ENCODE results near the gene TDO2. TPM values are rescaled to one million over a fixed set of nuclear protein-coding genes. Genes with fewer than 3 reads are reported as not detected.

The TDO2 gene
- total RNA-seq, 1 donor from 2014 or later, result not detected

DNA sequence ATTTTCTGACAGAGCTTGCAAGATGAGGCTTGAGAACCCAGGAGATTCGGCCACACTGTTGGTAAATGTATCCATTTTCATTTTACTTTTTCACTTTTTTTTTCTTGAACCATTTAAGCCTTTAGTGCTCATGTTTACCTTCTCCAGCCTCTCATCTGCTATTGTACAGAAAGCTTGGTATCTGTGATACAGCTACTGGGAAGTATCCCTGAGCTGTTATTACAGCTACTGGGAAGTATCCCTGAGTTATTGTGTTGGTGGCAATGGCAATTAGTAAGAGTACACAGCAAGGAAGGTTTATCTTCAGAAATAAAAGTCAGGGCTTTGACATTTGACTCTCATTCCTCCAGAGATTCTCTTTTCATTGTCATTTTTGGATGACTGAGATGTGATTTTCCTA, 38.3 kb downstream of the TDO2 start:
- no peak overlapping the region for H3K27ac ChIP-seq
- H3K9me3 ChIP-seq, result no peaks in the 10 kb centered on the region
- intact Hi-C loops (cut with DNase I), result no loop called here
- H3K36me3 ChIP-seq, result peaks cover 0 to 17% of the 10 kb centered on the region in 2 donors
- H3K27me3 ChIP-seq, result no peaks in the 10 kb centered on the region
- H3K4me3 ChIP-seq, result no peak overlapping the region
- no peak for DNase-seq (ENCODE audit: extremely low spot score in 2 of 2)
- no peaks in the 10 kb centered on the region for H3K4me1 ChIP-seq
- TF ChIP-seq POLR2AphosphoS5 (IDR thresholded peaks at IDR 0.05; ENCODE audit: insufficient read depth in 1 of 2, low read depth in 1 of 2), result no peak
- TF ChIP-seq, protein P1, sequence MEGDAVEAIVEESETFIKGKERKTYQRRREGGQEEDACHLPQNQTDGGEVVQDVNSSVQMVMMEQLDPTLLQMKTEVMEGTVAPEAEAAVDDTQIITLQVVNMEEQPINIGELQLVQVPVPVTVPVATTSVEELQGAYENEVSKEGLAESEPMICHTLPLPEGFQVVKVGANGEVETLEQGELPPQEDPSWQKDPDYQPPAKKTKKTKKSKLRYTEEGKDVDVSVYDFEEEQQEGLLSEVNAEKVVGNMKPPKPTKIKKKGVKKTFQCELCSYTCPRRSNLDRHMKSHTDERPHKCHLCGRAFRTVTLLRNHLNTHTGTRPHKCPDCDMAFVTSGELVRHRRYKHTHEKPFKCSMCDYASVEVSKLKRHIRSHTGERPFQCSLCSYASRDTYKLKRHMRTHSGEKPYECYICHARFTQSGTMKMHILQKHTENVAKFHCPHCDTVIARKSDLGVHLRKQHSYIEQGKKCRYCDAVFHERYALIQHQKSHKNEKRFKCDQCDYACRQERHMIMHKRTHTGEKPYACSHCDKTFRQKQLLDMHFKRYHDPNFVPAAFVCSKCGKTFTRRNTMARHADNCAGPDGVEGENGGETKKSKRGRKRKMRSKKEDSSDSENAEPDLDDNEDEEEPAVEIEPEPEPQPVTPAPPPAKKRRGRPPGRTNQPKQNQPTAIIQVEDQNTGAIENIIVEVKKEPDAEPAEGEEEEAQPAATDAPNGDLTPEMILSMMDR (IDR thresholded peaks at IDR 0.05), result no peak
- no peak for TF ChIP-seq POLR2A (IDR thresholded peaks at IDR 0.05)

DNA sequence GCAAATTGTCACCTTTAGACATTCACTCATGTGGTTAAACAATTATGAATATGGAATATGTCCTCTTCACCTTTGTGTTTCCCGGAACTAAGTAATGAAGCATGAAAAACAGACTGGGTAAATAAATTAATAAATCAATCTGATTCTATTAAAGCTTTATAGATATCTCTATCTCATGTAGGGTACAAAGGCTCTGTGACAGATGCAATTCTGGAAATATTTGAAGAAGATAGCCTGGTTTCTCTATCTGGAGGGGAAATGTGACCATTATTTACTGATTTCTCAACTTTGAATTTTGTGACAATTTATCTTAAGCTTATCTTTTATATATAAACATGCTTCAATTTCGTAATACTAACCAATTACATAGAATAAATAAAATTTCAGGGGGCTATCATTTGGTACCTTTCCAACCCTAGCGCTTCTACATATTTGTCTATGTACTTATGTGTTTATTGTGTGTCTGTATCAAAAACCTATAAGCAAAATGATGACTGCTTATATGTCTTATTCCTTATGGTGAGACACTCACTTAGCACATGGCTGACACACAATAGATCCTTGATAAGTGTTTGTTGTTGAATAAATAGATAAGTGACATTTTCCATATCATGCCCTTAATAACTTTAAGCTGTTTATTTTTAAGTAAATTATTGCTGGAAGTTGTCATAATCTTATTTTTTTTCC, 40.3 kb downstream of the TDO2 start:
- intact Hi-C loops (cut with DNase I), result no loop called here
- TF ChIP-seq POLR2AphosphoS5 (IDR thresholded peaks at IDR 0.05; ENCODE audit: insufficient read depth in 1 of 2, low read depth in 1 of 2) (no peak), POLR2A (IDR thresholded peaks at IDR 0.05) (no peak)
- TF ChIP-seq, protein P1 (IDR thresholded peaks at IDR 0.05), result no peak
- no peaks in the 10 kb centered on the region for H3K27me3 ChIP-seq
- H3K36me3 ChIP-seq, result peaks cover 0 to 11% of the 10 kb centered on the region in 2 donors
- no peak overlapping the region for H3K27ac ChIP-seq
- H3K9me3 ChIP-seq, result no peaks in the 10 kb centered on the region
- no peak overlapping the region for H3K4me3 ChIP-seq
- H3K4me1 ChIP-seq, result no peaks in the 10 kb centered on the region
- DNase-seq (ENCODE audit: extremely low spot score in 2 of 2), result no peak

DNA sequence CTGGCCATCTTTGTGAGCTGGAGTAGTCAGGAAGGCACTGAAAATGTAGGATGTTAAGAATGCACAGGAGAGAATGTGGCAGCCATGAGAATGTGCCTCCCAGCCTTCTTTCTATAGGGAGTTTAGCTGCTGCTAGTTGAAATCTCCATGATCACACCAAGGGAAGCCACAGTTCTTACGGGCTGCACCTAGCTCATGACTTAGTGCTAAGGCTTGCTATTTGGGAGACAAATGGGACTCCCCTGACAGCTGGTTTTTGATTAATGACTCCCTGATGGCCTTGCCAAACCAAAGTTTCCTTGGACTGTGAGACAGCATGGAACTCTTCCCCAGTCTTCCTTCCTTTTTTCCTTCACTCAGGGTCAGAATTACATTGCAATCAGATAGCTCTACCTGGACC, 41.0 kb downstream of the TDO2 start:
- no peak for DNase-seq (ENCODE audit: extremely low spot score in 2 of 2)
- no peak for TF ChIP-seq POLR2AphosphoS5 (IDR thresholded peaks at IDR 0.05; ENCODE audit: insufficient read depth in 1 of 2, low read depth in 1 of 2)
- TF ChIP-seq, protein P1 (IDR thresholded peaks at IDR 0.05), result no peak
- no peak for TF ChIP-seq POLR2A (IDR thresholded peaks at IDR 0.05)
- intact Hi-C loops (cut with DNase I), result no loop called here
- no peaks in the 10 kb centered on the region for H3K4me1 ChIP-seq
- no peak overlapping the region for H3K4me3 ChIP-seq
- H3K9me3 ChIP-seq, result no peaks in the 10 kb centered on the region
- H3K27ac ChIP-seq, result no peak overlapping the region
- H3K27me3 ChIP-seq, result no peaks in the 10 kb centered on the region
- peaks cover 0 to 11% of the 10 kb centered on the region in 2 donors for H3K36me3 ChIP-seq

DNA sequence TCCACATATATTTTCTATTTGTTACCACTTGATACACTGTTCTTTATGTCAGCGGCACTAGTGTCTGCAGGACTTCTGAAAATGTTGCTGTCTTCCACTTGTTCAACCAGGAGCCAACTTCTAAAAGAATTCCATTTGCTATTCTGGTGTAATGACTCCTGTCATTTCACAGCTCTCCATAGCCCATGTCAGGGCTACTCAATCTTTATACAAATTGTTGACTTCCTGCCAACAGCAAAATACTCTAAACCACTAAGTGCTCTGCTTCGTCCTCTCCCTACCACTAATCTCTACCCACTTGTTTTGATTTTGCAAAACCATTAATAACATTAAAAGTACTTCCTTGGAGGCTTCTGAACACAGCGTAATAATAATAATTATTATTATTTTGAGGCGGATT, 43.0 kb downstream of the TDO2 start:
- no peak overlapping the region for H3K27ac ChIP-seq
- H3K4me1 ChIP-seq, result no peaks in the 10 kb centered on the region
- intact Hi-C loops (cut with DNase I), result loop anchor here (5.0 kb wide), 1 partner anchor 114 kb away; no protein-coding TSS in a partner anchor
- H3K27me3 ChIP-seq, result no peaks in the 10 kb centered on the region
- no peak for TF ChIP-seq POLR2A (IDR thresholded peaks at IDR 0.05)
- H3K9me3 ChIP-seq, result no peaks in the 10 kb centered on the region
- no peak overlapping the region for H3K4me3 ChIP-seq
- DNase-seq (ENCODE audit: extremely low spot score in 2 of 2), result no peak
- peaks cover 0 to 6% of the 10 kb centered on the region in 2 donors for H3K36me3 ChIP-seq

DNA sequence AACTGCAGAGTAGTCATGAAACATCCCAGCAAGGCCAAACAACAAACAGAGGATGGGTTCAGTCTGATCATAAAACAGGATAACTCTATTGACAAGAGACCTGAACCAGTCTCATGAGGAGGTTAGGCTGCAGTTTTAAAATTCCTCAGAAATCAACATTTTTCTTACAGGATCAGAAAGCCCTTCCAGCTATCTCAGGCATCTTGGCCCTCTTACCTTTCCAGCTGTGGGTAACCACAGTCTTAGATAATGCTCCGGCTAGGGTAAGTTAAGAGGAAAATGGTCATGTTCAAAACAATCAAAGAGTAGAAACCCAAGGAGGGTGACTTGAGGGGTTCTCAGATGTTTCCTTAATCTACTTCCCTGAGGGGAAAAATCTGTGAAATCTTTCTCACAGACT, 45.0 kb downstream of the TDO2 start:
- Histone ChIP-seq H3K27me3 (no peaks in the 10 kb centered on the region), H3K4me3 (no peak overlapping the region), H3K36me3 (no peaks in the 10 kb centered on the region), H3K9me3 (no peaks in the 10 kb centered on the region), H3K27ac (no peak overlapping the region), H3K4me1 (peaks cover 8% of the 10 kb centered on the region)
- DNase-seq (ENCODE audit: extremely low spot score in 2 of 2), result no peak
- TF ChIP-seq, protein P1 (IDR thresholded peaks at IDR 0.05), result no peak
- TF ChIP-seq POLR2A (IDR thresholded peaks at IDR 0.05) (no peak), POLR2AphosphoS5 (IDR thresholded peaks at IDR 0.05; ENCODE audit: insufficient read depth in 1 of 2, low read depth in 1 of 2) (no peak)
- intact Hi-C loops (cut with DNase I), result loop anchor here (5.0 kb wide), 1 partner anchor 116 kb away; no protein-coding TSS in a partner anchor
